Fibroblast of peridontal ligament (primary cell): Measurements from ENCODE around the gene PINK1.
A peak's percentile ranks its signal among the peaks of the same experiment; 100 is the strongest.
"Not testable (repeated sequence)": the region's sequence is repeated elsewhere in the genome, so short reads cannot be mapped to it uniquely, and the experiment has no call there.

Experiments
- DNase-seq: peaks from one replicate; pipeline ENCODE4 v3.0.0-alpha.2; 2010; ENCODE audit errors: extremely low read depth

PINK1 gene

GRCh38 chr1:20633190-20634064 is at the start of gene PINK1:
TSS of gene PINK1 (plus strand) at chr1:20633458. CDS start at chr1:20633549, 91 bp downstream.
- DNase-seq: peak; percentile 56

- peak; percentile 27 for DNase-seq
These were observed 48.4 kb upstream of the PINK1 start for GRCh38 chr1:20584890-20585289.

- no peak for DNase-seq
These were observed 46.2 kb upstream of the PINK1 start for GRCh38 chr1:20586953-20587660.

- peak; percentile 35 for DNase-seq
These were observed 45.6 kb upstream of the PINK1 start for GRCh38 chr1:20587661-20588053.

- DNase-seq: no peak
These were observed 44.5 kb upstream of the PINK1 start, which contains the start of gene CDA for GRCh38 chr1:20588634-20589225. TSS of gene CDA (plus strand) at chr1:20589097. CDS start at chr1:20589130, 33 bp downstream.

- DNase-seq: no peak
These were observed 43.7 kb upstream of the PINK1 start for GRCh38 chr1:20589331-20590278.

- peak; percentile 39 for DNase-seq
These were observed 42.9 kb upstream of the PINK1 start for GRCh38 chr1:20590306-20590777.

GRCh38 chr1:20593756-20594155 is 39.5 kb upstream of the PINK1 start:
- DNase-seq: no peak

- no peak for DNase-seq
These were observed 38.5 kb upstream of the PINK1 start for GRCh38 chr1:20594746-20595145.

GRCh38 chr1:20596106-20596505 is 37.2 kb upstream of the PINK1 start:
- DNase-seq: no peak

- no peak for DNase-seq
These were observed 35.6 kb upstream of the PINK1 start for GRCh38 chr1:20597650-20598049.

GRCh38 chr1:20600156-20600555 is 33.1 kb upstream of the PINK1 start:
- no peak for DNase-seq

- peak; percentile 19 for DNase-seq
These were observed 32.0 kb upstream of the PINK1 start for GRCh38 chr1:20601129-20601825.

GRCh38 chr1:20602851-20603450 is 30.3 kb upstream of the PINK1 start:
- no peak for DNase-seq

- DNase-seq: peak; percentile 64
These were observed 29.5 kb upstream of the PINK1 start for GRCh38 chr1:20603504-20604464.

GRCh38 chr1:20604678-20605077 is 28.6 kb upstream of the PINK1 start:
- no peak for DNase-seq

GRCh38 chr1:20606801-20607570 is 26.3 kb upstream of the PINK1 start:
- not testable (repeated sequence) for DNase-seq

- no peak for DNase-seq
These were observed 23.7 kb upstream of the PINK1 start for GRCh38 chr1:20609541-20609940.
